Thoracic aorta (tissue), 2 donors: ENCODE data around the gene IGFBP2. TPM values are rescaled to one million over a fixed set of nuclear protein-coding genes. Genes with fewer than 3 reads are reported as not detected.

Experiments used
- ATAC-seq: fragments of 150-250 bp; one replicate; pipeline ENCODE4 v1.8.0; 2017; ENCODE audit warnings: low read depth; ENCODE audit not compliant: insufficient number of reproducible peaks, low FRiP score
- DNase-seq: peaks from one replicate; pipeline ENCODE4 v3.0.0-alpha.2; 2020; ENCODE audit warnings: low spot score
- H3K27ac ChIP-seq, 2 donors: fragments of 200-600 bp; sonication (generic); 1 replicate in 1 of 2; 2 replicates in 1 of 2; pipeline ENCODE4 v1.5.1; 2016; ENCODE audit warnings: mild to moderate bottlenecking in 2 of 2, moderate library complexity in 2 of 2
- H3K27me3 ChIP-seq: fragments of 200-600 bp; sonication (generic); replicated peaks from 2 replicates; pipeline ENCODE4 v1.6.0; 2016; ENCODE audit warnings: mild to moderate bottlenecking; ENCODE audit not compliant: insufficient read depth
- H3K36me3 ChIP-seq: fragments of 200-600 bp; sonication (generic); one replicate; pipeline ENCODE4 v1.5.1; 2016
- H3K4me1 ChIP-seq, 2 donors: fragments of 200-600 bp; sonication (generic); 1 replicate in 1 of 2; 2 replicates in 1 of 2; pipeline versions ENCODE4 v1.5.1 to v1.6.0; 2016; ENCODE audit warnings: low read depth in 2 of 2, mild to moderate bottlenecking in 1 of 2; ENCODE audit not compliant: control insufficient read depth in 1 of 2
- H3K4me3 ChIP-seq: fragments of 200-600 bp; sonication (generic); 2 replicates; pipeline ENCODE4 v1.5.1; 2016; ENCODE audit warnings: mild to moderate bottlenecking
- H3K9me3 ChIP-seq: fragments of 200-600 bp; sonication (generic); 2 replicates; pipeline ENCODE4 v1.5.1; 2016
- total RNA-seq, 2 donors: library from RNA; depleted of rRNA; stranded (reverse); fragments of >200 nt; gene quantifications; one replicate each; pipeline versions ENCODE4 v1.1.0 to v1.2.3, GENCODE V29; 2016
- TF ChIP-seq, protein P1 (sequence below): fragments of 200-600 bp; sonication (generic); IDR thresholded peaks from one replicate; pipeline ENCODE4 v1.5.1; 2019; ENCODE audit warnings: antibody characterized with exemption

IGFBP2 gene
- total RNA-seq, 2 donors from 2014 or later = 608 to 2,156 TPM

DNA sequence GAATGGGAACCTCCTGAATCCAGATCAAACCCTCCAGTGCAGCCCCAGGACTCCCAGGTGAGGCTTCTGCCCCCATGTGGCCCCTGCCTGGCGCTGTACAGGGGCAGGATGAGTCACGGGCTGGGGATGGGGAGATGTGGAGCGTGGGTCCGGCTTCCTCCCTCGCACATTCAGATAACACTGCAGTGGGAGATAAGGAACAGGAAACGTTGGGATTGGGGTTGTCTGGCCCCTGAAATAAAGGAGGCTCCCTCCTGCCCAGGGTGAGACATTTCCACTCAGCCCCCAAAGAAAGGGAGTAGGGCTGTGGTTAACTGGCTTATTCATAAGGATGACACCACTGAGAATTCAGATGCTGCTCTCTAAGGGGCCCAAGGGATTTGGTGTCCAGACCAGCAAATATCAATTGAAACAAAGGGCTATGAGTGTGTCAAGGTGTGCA is 31.4 kb downstream of the IGFBP2 start:
- Histone ChIP-seq H3K4me3 (no peak overlapping the region), H3K9me3 (no peaks in the 10 kb centered on the region), H3K4me1 (peaks cover 4 to 21% of the 10 kb centered on the region in 2 donors), H3K36me3 (peaks cover 30% of the 10 kb centered on the region), H3K27me3 (no peaks in the 10 kb centered on the region), H3K27ac (peak overlapping the region; percentile 38 to 47)
- TF ChIP-seq, protein P1, sequence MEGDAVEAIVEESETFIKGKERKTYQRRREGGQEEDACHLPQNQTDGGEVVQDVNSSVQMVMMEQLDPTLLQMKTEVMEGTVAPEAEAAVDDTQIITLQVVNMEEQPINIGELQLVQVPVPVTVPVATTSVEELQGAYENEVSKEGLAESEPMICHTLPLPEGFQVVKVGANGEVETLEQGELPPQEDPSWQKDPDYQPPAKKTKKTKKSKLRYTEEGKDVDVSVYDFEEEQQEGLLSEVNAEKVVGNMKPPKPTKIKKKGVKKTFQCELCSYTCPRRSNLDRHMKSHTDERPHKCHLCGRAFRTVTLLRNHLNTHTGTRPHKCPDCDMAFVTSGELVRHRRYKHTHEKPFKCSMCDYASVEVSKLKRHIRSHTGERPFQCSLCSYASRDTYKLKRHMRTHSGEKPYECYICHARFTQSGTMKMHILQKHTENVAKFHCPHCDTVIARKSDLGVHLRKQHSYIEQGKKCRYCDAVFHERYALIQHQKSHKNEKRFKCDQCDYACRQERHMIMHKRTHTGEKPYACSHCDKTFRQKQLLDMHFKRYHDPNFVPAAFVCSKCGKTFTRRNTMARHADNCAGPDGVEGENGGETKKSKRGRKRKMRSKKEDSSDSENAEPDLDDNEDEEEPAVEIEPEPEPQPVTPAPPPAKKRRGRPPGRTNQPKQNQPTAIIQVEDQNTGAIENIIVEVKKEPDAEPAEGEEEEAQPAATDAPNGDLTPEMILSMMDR = no peak
- ATAC-seq (no peak), DNase-seq (no peak)

GRCh38 chr2:216665242-216665641 is 32.0 kb downstream of the IGFBP2 start:
- Histone ChIP-seq H3K4me1 (peaks cover 4 to 21% of the 10 kb centered on the region in 2 donors), H3K9me3 (no peaks in the 10 kb centered on the region), H3K27me3 (no peaks in the 10 kb centered on the region), H3K4me3 (no peak overlapping the region), H3K36me3 (peaks cover 28% of the 10 kb centered on the region), H3K27ac (peak overlapping the region; percentile 38 to 47)
- ATAC-seq = peak; percentile 26
- TF ChIP-seq, protein P1 = no peak
- no peak for DNase-seq

DNA sequence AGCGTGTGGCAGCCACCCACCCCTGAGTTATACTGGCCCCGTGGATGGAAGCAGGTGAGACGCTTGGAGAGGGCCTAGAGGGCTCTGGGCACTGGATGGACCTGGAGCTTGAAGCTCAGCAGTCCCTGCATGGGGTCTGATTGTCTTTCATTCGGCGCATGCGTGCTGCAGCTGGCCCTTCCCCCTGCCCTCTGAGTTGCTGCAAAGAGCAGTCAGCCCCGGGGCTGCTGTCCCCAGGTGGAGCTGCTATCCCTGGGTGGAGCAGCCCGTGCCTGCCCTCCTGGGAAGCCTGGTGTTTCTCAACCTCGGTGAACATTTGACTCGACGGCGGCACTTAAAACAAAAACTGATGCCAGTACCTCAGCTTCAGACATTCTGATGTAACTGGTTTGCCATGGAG is 32.5 kb downstream of the IGFBP2 start:
- DNase-seq = no peak
- ATAC-seq = no peak
- Histone ChIP-seq H3K36me3 (peaks cover 23% of the 10 kb centered on the region), H3K27ac (peak overlapping the region; percentile 38 to 47), H3K9me3 (no peaks in the 10 kb centered on the region), H3K27me3 (no peaks in the 10 kb centered on the region), H3K4me3 (no peak overlapping the region), H3K4me1 (peaks cover 4 to 21% of the 10 kb centered on the region in 2 donors)
- TF ChIP-seq, protein P1 = no peak

DNA sequence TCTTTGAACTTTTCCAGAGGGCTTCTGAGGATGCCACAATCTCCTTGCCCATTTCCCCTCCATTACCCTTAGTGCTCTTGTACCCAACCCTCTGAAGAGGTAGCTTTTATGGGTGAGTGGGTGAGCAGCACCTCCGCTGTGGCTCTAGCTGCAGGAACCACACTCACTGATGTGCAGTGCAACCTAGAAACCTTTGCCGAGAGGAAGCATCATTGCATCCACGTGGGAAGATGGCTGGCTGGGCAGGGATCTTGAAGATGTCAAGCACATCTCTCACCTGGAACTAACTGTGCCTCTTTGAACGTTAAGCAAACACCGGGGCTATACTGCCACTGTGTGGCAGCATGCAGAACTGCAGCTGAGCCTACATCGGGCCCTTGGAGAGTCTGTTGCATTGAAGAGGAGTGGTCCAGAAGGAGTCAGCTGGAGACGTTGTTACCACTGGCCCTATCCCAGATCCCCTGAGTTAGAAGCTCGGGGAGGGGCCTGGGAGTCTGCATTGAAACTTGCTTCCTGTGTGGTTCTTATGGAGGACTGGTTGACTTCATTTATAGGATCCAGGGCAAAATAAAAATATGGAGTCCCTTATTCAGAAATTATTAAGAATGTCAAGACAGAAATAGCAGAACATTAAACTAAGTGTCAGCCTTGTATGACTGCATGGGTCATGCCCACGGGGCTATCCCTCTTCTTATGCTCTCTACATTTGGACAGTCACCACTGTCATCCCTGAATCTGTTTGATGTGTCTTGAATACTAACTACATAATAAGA is 33.4 kb downstream of the IGFBP2 start:
- no peak for DNase-seq
- no peak for ATAC-seq
- Histone ChIP-seq H3K4me3 (no peak overlapping the region), H3K27me3 (no peaks in the 10 kb centered on the region), H3K27ac (peak overlapping the region in 1 of 2 donors; percentile 38), H3K4me1 (peaks cover 4 to 27% of the 10 kb centered on the region in 2 donors), H3K9me3 (no peaks in the 10 kb centered on the region), H3K36me3 (peaks cover 15% of the 10 kb centered on the region)
- TF ChIP-seq, protein P1 = peak; percentile 95

GRCh38 chr2:216670266-216671080 is 37.3 kb downstream of the IGFBP2 start:
- Histone ChIP-seq H3K9me3 (no peaks in the 10 kb centered on the region), H3K4me1 (peaks cover 3 to 20% of the 10 kb centered on the region in 2 donors), H3K27me3 (no peaks in the 10 kb centered on the region), H3K4me3 (no peak overlapping the region), H3K27ac (no peak overlapping the region), H3K36me3 (peaks cover 18% of the 10 kb centered on the region)
- TF ChIP-seq, protein P1 = no peak
- DNase-seq (no peak), ATAC-seq (no peak)
